Upper lobe of left lung (tissue), 4 donors: ENCODE data around the gene RBBP5.

ENCODE experiments used
- CTCF ChIP-seq, 6 experiments: fragments of 450-650 bp in 4 of 6; fragments of 200-600 bp in 2 of 6; sonication (generic) in 2 of 6; IDR thresholded peaks; one replicate each; pipeline ENCODE4 v1.5.1; 2016 to 2019; ENCODE audit warnings: antibody characterized with exemption in 6 of 6
- POLR2AphosphoS5 ChIP-seq, 2 donors: sonication (generic); formaldehyde crosslinking; IDR thresholded peaks; one replicate each; pipeline ENCODE4 v1.5.1; 2017; ENCODE audit warnings: antibody characterized with exemption in 2 of 2

- TF ChIP-seq CTCF (IDR thresholded peaks at IDR 0.05) (no peak), POLR2AphosphoS5 (IDR thresholded peaks at IDR 0.05) (no peak)
Observed at GRCh38 chr1:205133287-205133686, 11.5 kb upstream of the RBBP5 start.
